Neutrophil (primary cell): ENCODE data around the gene SEMA4C.

ENCODE experiments used
- H3K27ac ChIP-seq: fragments of 200-600 bp; sonication (generic); 2 replicates; pipeline ENCODE4 v1.5.1; 2016; ENCODE audit warnings: mild to moderate bottlenecking, moderate library complexity
- H3K27me3 ChIP-seq: fragments of 200-600 bp; sonication (generic); 2 replicates; pipeline ENCODE4 v1.6.0; 2016; ENCODE audit warnings: mild to moderate bottlenecking
- H3K36me3 ChIP-seq: fragments of 200-600 bp; sonication (generic); 2 replicates; pipeline ENCODE4 v1.5.1; 2017
- H3K4me1 ChIP-seq, 2 experiments: fragments of 200-600 bp in 1 of 2; sonication (generic) in 1 of 2; 1 replicate in 1 of 2; 2 replicates in 1 of 2; pipeline versions ENCODE4 v1.5.1 to v1.6.1; 2013 to 2016; ENCODE audit warnings: low read depth in 1 of 2, low read length in 1 of 2, mild to moderate bottlenecking in 1 of 2, moderate library complexity in 1 of 2; ENCODE audit not compliant: control insufficient read depth in 1 of 2, insufficient read depth in 1 of 2
- H3K4me3 ChIP-seq, 2 experiments: fragments of 200-600 bp in 1 of 2; sonication (generic) in 1 of 2; 1 replicate in 1 of 2; 2 replicates in 1 of 2; pipeline ENCODE4 v1.5.1; 2013 to 2016; ENCODE audit warnings: low read depth in 1 of 2, low read length in 1 of 2, mild to moderate bottlenecking in 1 of 2, moderate library complexity in 1 of 2
- H3K9me3 ChIP-seq: fragments of 200-600 bp; sonication (generic); 2 replicates; pipeline ENCODE4 v1.5.1; 2016
- TF ChIP-seq, protein P1 (sequence below): fragments of 200-600 bp; sonication (generic); IDR thresholded peaks from 2 replicates; pipeline ENCODE4 v1.5.1; 2016; ENCODE audit warnings: antibody characterized with exemption

Gene SEMA4C

DNA sequence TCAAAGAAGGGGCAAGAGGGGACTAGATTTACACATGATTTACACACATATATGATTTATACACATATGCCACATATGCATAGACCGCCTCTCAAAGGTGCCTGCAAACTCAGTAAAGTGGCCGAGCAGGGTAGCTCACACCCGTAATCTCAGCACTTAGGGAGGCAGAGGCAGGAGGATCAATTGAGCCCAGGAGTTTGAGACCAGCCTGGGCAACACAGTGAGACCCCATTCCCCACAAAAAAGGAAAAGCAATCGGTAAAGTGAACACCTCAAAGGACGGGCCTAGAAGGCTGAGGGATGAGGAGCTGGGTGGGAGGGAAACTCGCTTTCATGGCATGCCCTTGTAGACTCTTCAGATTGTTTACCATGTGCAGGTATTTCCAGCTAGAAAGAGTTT, 17.2 kb downstream of the SEMA4C start:
- TF ChIP-seq, protein P1, sequence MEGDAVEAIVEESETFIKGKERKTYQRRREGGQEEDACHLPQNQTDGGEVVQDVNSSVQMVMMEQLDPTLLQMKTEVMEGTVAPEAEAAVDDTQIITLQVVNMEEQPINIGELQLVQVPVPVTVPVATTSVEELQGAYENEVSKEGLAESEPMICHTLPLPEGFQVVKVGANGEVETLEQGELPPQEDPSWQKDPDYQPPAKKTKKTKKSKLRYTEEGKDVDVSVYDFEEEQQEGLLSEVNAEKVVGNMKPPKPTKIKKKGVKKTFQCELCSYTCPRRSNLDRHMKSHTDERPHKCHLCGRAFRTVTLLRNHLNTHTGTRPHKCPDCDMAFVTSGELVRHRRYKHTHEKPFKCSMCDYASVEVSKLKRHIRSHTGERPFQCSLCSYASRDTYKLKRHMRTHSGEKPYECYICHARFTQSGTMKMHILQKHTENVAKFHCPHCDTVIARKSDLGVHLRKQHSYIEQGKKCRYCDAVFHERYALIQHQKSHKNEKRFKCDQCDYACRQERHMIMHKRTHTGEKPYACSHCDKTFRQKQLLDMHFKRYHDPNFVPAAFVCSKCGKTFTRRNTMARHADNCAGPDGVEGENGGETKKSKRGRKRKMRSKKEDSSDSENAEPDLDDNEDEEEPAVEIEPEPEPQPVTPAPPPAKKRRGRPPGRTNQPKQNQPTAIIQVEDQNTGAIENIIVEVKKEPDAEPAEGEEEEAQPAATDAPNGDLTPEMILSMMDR = no peak
- H3K4me1 ChIP-seq = peaks cover 9 to 11% of the 10 kb centered on the region in 2 experiments
- H3K36me3 ChIP-seq = peaks cover 34% of the 10 kb centered on the region
- H3K27me3 ChIP-seq = no peaks in the 10 kb centered on the region
- no peak overlapping the region for H3K4me3 ChIP-seq
- no peak overlapping the region for H3K27ac ChIP-seq
- H3K9me3 ChIP-seq = no peaks in the 10 kb centered on the region

DNA sequence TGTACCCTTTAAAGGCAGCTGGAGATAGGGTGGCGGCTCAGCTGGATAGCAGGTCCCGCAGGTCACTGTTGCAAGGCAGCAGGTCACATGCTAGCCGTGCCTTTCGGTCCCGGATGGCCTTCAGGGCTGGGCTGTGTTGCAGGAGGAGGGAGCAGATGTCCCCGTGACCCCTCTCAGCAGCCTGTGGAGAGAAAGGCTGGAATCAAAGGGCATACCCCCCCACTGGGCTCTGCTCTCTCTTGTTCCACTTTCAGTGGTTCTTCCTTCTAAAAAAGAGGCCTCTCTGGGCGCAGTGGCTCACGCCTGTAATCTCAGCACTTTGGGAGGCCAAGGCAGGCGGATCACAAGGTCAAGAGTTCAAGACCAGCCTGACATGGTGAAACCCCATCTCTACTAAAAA, 21.6 kb downstream of the SEMA4C start:
- Histone ChIP-seq H3K4me3 (no peak overlapping the region), H3K36me3 (peaks cover 39% of the 10 kb centered on the region), H3K9me3 (no peaks in the 10 kb centered on the region), H3K27me3 (no peaks in the 10 kb centered on the region), H3K4me1 (no peaks in the 10 kb centered on the region), H3K27ac (no peak overlapping the region)
- TF ChIP-seq, protein P1 = no peak

DNA sequence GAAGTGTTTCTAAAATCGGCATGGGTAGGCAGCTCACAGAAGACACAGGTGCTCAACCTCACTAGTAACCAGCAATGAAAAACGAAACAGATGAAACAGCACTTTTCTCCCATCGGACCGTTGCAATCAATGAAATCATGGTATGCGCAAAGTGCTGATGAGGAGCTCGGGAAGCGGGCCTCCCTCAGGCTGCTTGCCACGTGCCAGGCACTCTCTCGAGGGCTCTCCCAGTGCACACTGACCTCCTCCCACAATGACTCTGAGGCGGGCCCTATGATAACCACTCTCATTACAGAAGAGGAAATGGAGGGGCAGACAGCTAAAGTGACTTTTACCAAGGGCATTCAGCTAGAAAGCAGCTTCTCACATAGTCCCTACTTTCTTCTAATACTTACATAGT, 22.3 kb downstream of the SEMA4C start:
- Histone ChIP-seq H3K4me1 (no peaks in the 10 kb centered on the region), H3K36me3 (peaks cover 32% of the 10 kb centered on the region), H3K9me3 (no peaks in the 10 kb centered on the region), H3K27me3 (no peaks in the 10 kb centered on the region), H3K27ac (no peak overlapping the region), H3K4me3 (no peak overlapping the region)
- TF ChIP-seq, protein P1 = no peak

DNA sequence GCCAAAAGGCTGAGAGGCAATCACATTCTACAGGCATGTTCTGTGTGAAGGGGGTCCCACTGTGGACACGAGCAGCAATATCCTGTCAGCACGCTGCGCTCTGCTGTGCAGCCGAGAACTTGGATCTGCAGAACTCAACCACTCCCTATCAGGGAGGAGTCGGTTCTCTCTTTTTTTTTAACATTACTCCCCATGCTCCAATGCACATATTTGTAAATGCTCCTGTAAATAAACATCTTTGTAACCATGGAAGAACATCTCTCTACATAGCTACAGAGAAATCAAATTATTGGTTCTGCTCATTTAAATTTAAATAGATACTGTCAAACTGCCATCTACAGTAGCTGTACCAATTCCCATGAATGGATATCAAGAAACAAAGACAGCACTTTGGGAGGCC, 23.1 kb downstream of the SEMA4C start:
- H3K27ac ChIP-seq = no peak overlapping the region
- H3K9me3 ChIP-seq = no peaks in the 10 kb centered on the region
- no peaks in the 10 kb centered on the region for H3K27me3 ChIP-seq
- H3K4me1 ChIP-seq = no peaks in the 10 kb centered on the region
- no peak overlapping the region for H3K4me3 ChIP-seq
- TF ChIP-seq, protein P1 = no peak
- H3K36me3 ChIP-seq = peaks cover 31% of the 10 kb centered on the region

DNA sequence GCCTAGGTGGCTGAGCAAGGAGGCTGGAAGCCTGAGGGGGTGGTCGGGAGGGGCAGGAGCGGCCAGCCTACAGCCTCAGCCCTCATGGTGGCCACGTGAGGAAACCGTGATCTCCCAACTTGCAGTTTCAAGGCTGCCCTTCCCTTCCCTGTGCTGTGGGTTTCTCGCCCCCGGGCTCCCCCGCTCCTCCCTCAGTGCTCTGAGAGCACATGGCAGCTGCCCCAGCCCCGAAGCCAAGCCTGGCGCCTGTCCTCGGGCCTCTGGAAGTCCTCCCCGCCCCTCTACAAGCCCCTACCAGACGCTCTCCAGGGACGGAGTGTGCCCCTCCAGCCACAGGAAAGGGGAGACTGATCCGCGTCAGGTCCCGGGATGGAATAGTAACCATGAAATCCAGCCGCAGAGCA, 25.5 kb downstream of the SEMA4C start:
- H3K4me3 ChIP-seq = no peak overlapping the region
- H3K36me3 ChIP-seq = peaks cover 14% of the 10 kb centered on the region
- H3K27ac ChIP-seq = no peak overlapping the region
- TF ChIP-seq, protein P1 = no peak
- H3K4me1 ChIP-seq = peaks cover 4% of the 10 kb centered on the region in 2 experiments
- no peaks in the 10 kb centered on the region for H3K9me3 ChIP-seq
- peaks cover 5% of the 10 kb centered on the region for H3K27me3 ChIP-seq
